ENCODE data around the gene KHDC1L. TPM values are rescaled to one million over a fixed set of nuclear protein-coding genes. Genes with fewer than 3 reads are reported as not detected.
"Not testable (repeated sequence)": the region's sequence is repeated elsewhere in the genome, so short reads cannot be mapped to it uniquely, and the experiment has no call there.

The KHDC1L gene
- total RNA-seq, 3 donors from 2014 or later, result not detected

GRCh38 chr6:73204252-73204651 is 21.0 kb downstream of the KHDC1L start:
- no peaks in the 10 kb centered on the region for H3K36me3 ChIP-seq
- H3K4me3 ChIP-seq, result no peak overlapping the region
- DNase-seq (ENCODE audit: low spot score in 2 of 2), result no peak
- H3K4me1 ChIP-seq, result no peaks in the 10 kb centered on the region
- no peak overlapping the region for H3K27ac ChIP-seq
- no peak for TF ChIP-seq POLR2AphosphoS5 (IDR thresholded peaks at IDR 0.05)
- no peak for TF ChIP-seq POLR2A (IDR thresholded peaks at IDR 0.05)
- no peak for TF ChIP-seq CTCF (IDR thresholded peaks at IDR 0.05)
- H3K27me3 ChIP-seq, result no peaks in the 10 kb centered on the region
- H3K9me3 ChIP-seq, result no peaks in the 10 kb centered on the region
- intact Hi-C loops (cut with DNase I; ENCODE audit: low total_unique reads), result no loop called here

- Histone ChIP-seq H3K9me3 (no peaks in the 10 kb centered on the region), H3K36me3 (no peaks in the 10 kb centered on the region), H3K4me3 (no peak overlapping the region), H3K4me1 (no peaks in the 10 kb centered on the region), H3K27ac (no peak overlapping the region), H3K27me3 (no peaks in the 10 kb centered on the region)
- TF ChIP-seq POLR2A (IDR thresholded peaks at IDR 0.05) (no peak), CTCF (IDR thresholded peaks at IDR 0.05) (no peak), POLR2AphosphoS5 (IDR thresholded peaks at IDR 0.05) (no peak)
- DNase-seq (ENCODE audit: low spot score in 2 of 2), result no peak
- intact Hi-C loops (cut with DNase I; ENCODE audit: low total_unique reads), result no loop called here
Measured at GRCh38 chr6:73203098-73203497, 22.2 kb downstream of the KHDC1L start.

GRCh38 chr6:73200735-73201134 is 24.6 kb downstream of the KHDC1L start:
- Histone ChIP-seq H3K27ac (no peak overlapping the region), H3K9me3 (no peaks in the 10 kb centered on the region), H3K27me3 (no peaks in the 10 kb centered on the region), H3K4me1 (no peaks in the 10 kb centered on the region), H3K36me3 (no peaks in the 10 kb centered on the region), H3K4me3 (no peak overlapping the region)
- intact Hi-C loops (cut with DNase I; ENCODE audit: low total_unique reads), result no loop called here
- TF ChIP-seq POLR2AphosphoS5 (IDR thresholded peaks at IDR 0.05), result no peak
- no peak for TF ChIP-seq POLR2A (IDR thresholded peaks at IDR 0.05)
- no peak for TF ChIP-seq CTCF (IDR thresholded peaks at IDR 0.05)
- DNase-seq (ENCODE audit: low spot score in 2 of 2), result no peak

- H3K9me3 ChIP-seq, result no peaks in the 10 kb centered on the region
- no peak overlapping the region for H3K4me3 ChIP-seq
- no peak for DNase-seq (ENCODE audit: low spot score in 2 of 2)
- H3K4me1 ChIP-seq, result no peaks in the 10 kb centered on the region
- intact Hi-C loops (cut with DNase I; ENCODE audit: low total_unique reads), result no loop called here
- H3K36me3 ChIP-seq, result no peaks in the 10 kb centered on the region
- no peaks in the 10 kb centered on the region for H3K27me3 ChIP-seq
- TF ChIP-seq CTCF (IDR thresholded peaks at IDR 0.05) (no peak), POLR2AphosphoS5 (IDR thresholded peaks at IDR 0.05) (no peak), POLR2A (IDR thresholded peaks at IDR 0.05) (no peak)
- H3K27ac ChIP-seq, result no peak overlapping the region
Measured at GRCh38 chr6:73200247-73200646, 25.0 kb downstream of the KHDC1L start.

GRCh38 chr6:73194744-73195143 is 30.6 kb downstream of the KHDC1L start:
- Histone ChIP-seq H3K9me3 (no peaks in the 10 kb centered on the region), H3K27ac (no peak overlapping the region), H3K4me1 (no peaks in the 10 kb centered on the region), H3K27me3 (no peaks in the 10 kb centered on the region), H3K4me3 (no peak overlapping the region), H3K36me3 (no peaks in the 10 kb centered on the region)
- TF ChIP-seq POLR2A (IDR thresholded peaks at IDR 0.05) (no peak), POLR2AphosphoS5 (IDR thresholded peaks at IDR 0.05) (no peak), CTCF (IDR thresholded peaks at IDR 0.05) (no peak)
- intact Hi-C loops (cut with DNase I; ENCODE audit: low total_unique reads), result no loop called here
- no peak for DNase-seq (ENCODE audit: low spot score in 2 of 2)

- H3K4me1 ChIP-seq; H3K27me3 ChIP-seq; DNase-seq (ENCODE audit: low spot score in 2 of 2); H3K9me3 ChIP-seq; H3K4me3 ChIP-seq; H3K36me3 ChIP-seq; H3K27ac ChIP-seq; intact Hi-C loops (cut with DNase I; ENCODE audit: low total_unique reads): not testable (repeated sequence)
Measured at GRCh38 chr6:73193302-73193701, 32.0 kb downstream of the KHDC1L start.
